GM21381 (cell line): ENCODE results near the gene DIPK1B.

Experiments
- ATAC-seq: cut with Tn5 transposase; IDR thresholded peaks from one replicate; pipeline ENCODE4 v1.9.1; 2021; ENCODE audit warnings: mild to moderate bottlenecking, moderate library complexity; ENCODE audit not compliant: unreplicated experiment

Gene DIPK1B

GRCh38 chr9:136673088-136673974 lies 39.0 kb upstream of the DIPK1B start:
- ATAC-seq = no peak

DNA sequence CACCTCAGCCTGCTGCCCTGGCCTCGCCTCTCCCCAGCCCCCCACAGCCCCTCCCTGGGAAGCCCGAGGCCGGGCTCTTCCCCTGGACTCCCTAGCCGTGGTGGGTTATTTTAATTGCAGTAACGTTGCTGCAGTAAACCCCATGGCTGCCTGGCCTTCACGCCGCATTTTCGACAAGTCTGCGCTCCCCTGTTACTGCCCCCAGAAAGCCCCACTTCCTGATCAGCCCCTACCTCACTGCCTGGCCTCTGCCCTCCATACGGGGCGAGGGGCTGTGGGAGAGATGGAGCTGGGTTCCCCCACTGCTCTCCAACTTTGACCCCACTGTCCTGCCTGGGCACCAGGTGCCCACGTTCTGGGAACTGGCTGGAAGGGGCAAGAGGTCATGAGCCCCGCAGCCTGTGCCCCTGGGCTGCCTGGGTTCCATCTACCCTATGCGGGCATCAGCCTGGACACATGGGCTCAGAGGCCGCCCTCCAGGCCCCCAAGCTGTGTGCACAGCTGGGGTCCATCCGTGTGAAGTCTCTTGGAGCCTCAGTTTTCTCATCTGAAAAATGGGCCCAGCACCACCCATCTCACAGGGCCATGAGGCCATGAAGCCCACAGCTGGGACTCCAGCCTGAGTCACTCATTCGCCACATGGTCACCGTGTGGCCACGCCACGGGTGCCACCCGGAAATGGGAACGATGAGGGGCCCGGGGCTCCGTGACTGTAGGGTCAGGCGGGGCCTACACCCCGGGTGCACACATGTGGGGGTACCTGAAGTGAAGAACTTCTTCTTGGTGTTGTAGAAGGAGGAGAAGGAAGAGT lies 38.2 kb upstream of the DIPK1B start:
- no peak for ATAC-seq

DNA sequence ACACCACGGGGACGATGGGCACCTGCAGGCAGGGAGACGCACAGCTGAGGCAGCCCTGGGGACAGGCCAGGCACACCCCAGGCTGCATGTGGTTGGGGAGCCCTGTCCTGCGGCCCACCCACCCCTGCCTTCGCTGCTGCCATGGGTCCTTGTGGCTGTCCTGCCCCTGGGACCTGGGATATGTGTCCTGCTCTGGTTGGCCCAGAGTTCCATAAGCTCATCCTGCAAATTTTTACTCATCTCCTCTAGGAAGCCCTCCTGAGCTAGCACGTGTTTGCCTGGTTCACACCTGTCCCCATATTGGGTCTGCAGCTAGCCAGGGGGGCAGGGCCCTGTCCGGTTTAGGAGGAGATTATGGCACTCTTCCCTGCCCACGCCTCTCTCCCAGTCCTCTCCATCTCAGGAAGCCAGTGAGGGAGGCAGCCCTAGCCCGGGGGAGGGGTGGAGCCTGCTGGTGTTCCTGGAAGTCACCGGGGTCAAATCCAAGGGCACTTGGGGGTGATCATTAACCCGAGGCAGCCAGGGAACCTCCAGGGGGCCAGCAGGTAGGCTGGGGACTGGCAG lies 37.5 kb upstream of the DIPK1B start:
- ATAC-seq = no peak

GRCh38 chr9:136675477-136676296 lies 36.7 kb upstream of the DIPK1B start:
- no peak for ATAC-seq

DNA sequence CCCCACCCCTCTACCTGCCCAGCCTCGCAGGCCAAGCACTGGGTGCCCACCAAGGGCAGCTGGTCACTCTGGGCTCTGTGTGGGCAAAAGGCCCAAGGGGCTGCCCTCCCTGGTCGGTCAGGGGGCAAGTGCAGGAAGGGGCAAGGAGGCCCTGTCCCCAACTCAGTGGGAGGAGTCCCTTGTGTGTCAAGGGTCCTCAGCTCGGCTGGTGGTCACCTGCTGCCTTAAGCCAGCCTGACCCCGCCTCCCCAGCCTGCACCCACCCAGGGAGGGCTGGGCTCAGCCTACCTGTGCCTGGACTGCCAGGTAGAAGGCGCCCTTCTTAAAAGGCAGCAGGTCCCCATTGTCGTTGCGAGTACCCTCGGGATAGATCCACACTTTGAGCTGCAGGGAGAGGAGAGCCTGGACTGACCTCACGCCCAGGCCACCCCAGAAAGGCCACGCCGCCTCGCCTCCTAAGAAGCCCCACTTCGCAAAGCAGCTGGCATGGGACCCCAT lies 36.0 kb upstream of the DIPK1B start:
- no peak for ATAC-seq

DNA sequence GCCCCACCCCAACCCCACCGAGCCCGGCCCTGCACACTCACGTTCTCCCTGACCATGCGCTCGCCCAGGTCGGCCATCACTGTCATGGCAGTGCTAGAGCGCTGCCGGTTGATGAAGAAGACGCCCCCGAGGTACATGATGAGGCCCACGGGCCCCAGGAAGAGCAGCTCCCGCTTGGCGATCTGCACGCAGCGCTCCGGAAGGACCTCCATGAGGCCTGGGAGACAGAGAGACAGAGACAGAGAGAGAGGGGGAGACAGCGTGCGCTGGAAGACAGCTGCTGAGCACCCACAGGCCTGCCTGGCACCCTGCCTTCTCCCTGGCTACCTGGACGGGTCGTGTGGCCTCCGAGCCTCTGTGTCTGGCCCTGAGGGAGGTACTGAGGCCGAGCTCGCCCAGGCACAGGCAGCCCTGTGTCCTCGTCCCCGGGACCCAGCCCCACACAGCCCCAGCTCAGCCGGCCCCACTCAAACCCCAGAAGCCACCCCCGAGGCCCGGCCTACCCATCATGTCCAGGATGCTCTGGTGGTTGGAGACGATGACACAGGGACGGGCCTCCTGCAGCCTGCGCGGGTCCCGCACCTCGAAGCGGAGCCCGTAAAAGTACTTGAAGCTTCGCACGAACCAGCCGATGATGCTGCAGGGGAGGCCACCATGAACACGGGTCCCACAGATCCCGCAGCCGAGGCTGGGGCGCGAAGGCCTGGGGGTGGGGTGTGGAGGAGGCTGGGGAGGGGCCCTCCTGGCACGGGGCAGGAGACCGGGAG lies 35.3 kb upstream of the DIPK1B start:
- no peak for ATAC-seq

DNA sequence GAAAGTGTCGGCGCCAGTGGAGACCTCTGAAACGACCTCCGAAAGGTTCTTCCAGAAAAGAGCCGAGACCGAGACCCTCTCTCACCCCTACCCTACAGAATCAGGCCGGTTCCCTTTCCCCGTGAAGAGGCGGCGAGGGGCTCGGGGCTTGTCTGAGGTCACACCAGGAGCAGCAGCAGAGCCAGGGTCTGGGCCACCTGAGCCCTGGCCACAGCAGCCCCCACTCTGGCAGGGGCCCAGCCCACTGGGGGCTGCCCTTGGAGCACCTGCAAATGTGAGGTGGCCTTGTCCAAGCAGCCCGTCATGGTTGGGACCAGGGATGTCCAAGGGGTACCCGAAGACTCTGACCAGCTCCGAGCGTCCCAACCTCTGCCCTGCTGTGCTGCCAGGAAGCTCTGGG lies 34.3 kb upstream of the DIPK1B start:
- no peak for ATAC-seq

DNA sequence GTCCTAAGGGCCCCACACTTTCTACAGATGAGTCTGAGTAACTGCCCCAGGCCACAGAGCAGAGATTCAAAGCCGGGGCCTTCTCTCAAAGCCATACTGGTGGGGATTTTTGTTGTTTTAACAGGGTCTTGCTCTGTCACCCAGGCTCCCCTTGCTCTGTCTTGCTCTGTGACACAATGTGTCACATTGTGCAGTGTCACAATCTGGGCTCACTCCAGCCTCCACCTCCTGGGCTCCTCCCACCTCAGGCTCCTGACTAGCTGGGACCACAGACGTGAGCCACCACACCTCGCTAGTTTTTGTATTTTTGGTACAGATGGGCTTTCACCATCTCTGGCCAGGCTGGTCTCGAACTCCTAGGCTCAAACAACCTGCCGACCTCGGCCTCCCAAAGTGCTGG lies 33.7 kb upstream of the DIPK1B start:
- no peak for ATAC-seq

- no peak for ATAC-seq
These were observed 32.9 kb upstream of the DIPK1B start for GRCh38 chr9:136679431-136679941.

DNA sequence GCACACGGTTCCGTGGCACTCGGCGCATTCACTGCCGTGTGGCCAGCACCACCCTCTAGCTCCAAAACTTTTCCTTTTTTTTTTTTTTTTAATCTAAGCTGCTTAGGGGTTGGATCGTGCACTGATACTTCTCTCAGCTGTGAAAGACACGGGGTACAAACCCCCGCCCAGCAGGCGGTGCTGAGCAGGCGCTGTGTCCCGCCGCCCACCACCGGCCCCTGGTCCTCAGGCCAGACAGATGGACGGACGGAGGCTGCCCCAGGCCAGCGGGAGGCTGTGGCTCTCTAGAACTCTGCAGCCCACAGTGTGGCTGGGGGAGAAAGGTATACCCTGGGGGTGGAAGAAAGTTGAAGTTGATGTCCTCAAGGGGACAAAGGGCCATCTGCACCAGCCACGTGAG lies 31.3 kb upstream of the DIPK1B start:
- ATAC-seq = no peak

GRCh38 chr9:136681945-136682699 lies 30.2 kb upstream of the DIPK1B start:
- no peak for ATAC-seq

GRCh38 chr9:136682710-136683109 lies 29.7 kb upstream of the DIPK1B start:
- ATAC-seq = no peak

DNA sequence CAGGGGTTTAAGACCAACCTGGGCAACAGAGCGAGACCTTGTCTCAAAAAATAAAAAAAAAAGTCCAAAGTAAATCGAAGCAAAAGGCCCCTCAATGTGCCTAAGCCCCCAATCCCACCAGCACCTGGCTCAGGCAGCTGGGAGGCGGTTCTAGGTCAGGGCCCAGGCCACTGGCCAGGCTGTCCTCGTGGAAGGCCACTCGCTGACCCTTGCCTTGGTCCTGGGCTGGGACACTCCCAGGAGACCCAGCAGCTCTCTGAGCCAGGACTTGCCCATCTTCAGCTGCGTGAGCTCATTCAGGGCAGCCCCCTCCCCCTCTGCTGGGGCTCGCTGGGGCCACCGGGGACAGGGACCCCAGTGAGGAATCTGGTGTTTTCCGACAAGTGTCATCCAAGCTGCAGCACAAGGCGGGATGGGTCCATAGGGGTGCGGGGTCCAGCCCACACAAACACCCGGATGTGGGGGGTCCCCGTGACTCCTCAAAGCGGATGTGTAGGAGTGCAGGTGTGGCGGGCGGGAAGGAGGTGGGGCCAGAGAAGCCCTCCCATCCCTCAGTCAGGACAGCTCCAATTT lies 29.1 kb upstream of the DIPK1B start:
- no peak for ATAC-seq

GRCh38 chr9:136683755-136684154 lies 28.6 kb upstream of the DIPK1B start:
- no peak for ATAC-seq

DNA sequence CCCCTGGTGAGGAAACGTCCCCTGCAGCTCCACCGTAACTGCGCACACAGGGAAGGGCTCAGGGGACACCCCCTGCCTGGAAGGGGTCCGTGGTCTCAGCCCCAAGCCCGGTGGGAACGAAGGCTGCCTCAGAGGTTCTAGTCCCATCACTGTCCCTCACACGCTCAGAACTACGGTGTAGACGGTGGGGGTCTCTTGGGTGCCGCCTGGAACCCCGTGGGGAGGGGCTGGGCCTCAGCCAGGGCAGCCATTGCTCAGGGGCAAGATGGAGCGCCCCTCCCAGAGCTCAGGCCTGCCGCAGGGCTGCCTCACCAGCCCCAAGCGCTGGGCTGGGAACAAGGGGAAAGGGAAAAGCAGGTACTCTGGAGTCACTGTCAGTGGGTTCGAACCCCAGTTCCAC lies 28.0 kb upstream of the DIPK1B start:
- no peak for ATAC-seq

- ATAC-seq = no peak
These were observed 27.6 kb upstream of the DIPK1B start for GRCh38 chr9:136684799-136685198.

DNA sequence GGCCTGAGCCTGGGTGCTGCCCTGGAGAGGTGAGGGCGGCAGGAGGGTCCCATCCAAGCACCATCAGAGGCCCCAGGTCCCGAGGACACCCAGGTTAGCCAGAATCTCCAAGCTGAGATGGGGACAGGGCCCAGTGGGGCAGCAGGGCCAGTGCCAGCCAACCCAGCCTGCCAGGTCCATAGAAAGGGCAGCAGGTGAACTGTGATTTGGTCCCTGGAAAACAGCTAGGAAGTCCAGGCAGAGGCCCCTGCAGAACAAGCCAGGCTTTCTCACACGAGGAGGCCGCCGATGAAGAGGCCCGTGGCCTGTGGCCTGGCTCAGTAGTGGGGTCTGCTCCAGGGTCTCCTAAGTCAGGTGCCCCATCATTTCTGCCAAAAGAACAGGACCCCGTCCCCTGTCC lies 27.2 kb upstream of the DIPK1B start:
- no peak for ATAC-seq

DNA sequence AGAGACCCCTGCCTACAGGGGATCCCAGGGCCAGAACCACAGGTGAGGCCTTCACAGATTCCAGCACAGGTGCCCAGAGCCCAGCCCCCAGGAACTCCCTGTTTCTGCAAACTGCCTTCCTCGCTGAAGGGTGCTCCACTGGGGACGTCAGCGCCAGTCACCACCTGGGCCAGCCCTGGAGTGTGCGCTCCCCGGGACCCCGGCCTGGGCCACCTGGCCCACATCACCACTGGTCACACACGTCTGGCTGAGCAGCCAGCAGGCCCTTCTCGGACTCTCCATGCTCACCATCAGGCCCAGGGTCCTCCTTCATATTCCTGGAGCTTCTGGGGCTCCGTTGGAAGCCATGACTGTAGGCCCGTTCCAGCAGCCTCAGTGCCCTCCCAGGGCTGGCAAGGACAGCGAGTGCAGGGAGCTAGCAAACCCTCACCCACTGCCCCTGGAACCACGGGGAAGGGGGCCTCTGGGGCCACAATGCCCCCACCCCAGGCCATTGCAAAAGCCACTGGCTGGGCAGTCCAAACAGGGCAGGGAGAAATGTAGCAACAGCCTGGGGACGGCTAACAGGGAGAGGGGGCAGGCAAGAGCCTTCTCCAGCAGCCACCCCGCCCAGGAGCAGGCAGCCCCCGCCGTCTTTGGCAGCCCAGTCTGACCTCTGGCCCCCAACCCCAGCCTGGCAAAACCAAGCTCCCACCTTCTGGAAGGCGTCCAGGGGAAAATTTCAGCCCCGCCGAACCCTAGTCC lies 26.4 kb upstream of the DIPK1B start:
- ATAC-seq = no peak
